GM12874 (cell line): ENCODE results near the gene CRYBG3.

Experiments used
- TF ChIP-seq, protein P1 (sequence below): IDR thresholded peaks from 2 replicates; pipeline ENCODE4 v1.5.1; 2011; ENCODE audit warnings: low read depth, mild to moderate bottlenecking, control low read depth, low read length, moderate library complexity; ENCODE audit not compliant: insufficient read depth

CRYBG3 gene

DNA sequence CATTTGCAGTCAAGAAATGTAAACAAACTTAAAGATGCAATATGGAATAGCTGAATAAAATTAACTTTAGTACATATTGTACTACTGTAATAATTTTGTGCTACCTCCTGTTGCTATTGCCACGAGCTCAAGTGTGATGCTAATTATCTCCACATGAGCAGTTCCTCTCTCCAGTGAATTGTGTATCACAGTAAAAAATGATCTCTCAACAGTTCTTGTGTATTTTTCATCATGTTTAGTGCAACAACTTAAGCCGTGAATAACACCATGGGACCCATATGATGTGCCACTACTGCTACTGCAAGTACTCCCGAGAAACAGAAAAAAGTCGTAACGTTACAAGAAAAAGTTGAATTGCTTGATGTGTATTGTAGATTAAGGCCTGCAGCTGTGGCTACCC is 138.1 kb downstream of the CRYBG3 start:
- TF ChIP-seq, protein P1, sequence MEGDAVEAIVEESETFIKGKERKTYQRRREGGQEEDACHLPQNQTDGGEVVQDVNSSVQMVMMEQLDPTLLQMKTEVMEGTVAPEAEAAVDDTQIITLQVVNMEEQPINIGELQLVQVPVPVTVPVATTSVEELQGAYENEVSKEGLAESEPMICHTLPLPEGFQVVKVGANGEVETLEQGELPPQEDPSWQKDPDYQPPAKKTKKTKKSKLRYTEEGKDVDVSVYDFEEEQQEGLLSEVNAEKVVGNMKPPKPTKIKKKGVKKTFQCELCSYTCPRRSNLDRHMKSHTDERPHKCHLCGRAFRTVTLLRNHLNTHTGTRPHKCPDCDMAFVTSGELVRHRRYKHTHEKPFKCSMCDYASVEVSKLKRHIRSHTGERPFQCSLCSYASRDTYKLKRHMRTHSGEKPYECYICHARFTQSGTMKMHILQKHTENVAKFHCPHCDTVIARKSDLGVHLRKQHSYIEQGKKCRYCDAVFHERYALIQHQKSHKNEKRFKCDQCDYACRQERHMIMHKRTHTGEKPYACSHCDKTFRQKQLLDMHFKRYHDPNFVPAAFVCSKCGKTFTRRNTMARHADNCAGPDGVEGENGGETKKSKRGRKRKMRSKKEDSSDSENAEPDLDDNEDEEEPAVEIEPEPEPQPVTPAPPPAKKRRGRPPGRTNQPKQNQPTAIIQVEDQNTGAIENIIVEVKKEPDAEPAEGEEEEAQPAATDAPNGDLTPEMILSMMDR = no peak

DNA sequence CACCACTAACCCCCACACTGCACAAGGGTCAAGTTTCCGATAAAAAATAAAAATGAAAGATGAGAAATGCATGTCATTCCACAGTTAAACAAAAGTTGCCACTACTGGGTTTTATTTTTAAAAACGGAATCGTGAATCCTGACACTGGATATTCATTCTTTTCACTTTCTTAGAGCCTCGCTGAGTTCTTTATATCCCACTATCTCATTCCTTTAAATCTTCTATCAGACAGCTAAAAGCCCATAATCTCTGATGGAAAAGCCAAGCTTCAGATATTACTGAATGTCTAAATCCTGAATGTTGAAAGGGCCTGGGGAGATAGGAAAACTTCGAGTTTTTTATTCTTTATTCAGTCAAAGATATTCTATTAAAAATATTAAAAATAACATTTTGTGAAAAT is 138.7 kb downstream of the CRYBG3 start:
- TF ChIP-seq, protein P1 = no peak

DNA sequence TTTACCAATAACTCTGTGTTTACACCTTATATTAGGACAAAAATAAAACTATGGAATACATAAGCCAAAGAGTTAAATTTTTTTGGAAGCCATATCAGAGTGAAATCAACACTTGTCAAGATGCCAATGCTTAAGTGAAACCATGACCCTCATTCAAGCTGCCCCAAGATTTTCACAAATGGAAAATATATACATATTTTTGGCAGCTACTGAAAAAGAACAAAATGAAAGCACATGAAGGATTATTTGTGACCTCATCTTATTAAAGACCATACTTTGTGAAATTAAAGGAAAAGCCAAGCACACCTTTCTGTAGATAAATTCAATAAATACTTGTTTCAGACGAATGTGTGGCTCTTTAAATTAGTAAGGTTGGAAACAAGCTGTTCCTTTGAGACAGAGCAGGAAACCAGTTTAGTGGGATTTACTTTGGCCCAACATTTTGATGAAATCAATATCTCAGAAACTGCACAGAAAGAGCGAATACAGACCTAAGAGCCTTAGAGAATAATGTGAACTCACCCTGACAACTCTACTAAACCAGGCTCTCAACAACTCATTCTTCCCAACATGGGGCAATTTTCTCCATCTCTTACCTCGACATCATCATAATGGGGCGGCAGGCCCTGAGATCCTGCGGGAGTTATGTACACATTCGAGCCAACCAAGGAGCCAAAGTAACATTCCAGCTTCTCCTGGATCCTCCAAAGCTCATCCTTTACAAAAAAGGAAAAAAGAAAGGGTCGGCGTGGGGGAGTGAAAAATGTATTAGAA is 139.4 kb downstream of the CRYBG3 start:
- TF ChIP-seq, protein P1 = no peak

DNA sequence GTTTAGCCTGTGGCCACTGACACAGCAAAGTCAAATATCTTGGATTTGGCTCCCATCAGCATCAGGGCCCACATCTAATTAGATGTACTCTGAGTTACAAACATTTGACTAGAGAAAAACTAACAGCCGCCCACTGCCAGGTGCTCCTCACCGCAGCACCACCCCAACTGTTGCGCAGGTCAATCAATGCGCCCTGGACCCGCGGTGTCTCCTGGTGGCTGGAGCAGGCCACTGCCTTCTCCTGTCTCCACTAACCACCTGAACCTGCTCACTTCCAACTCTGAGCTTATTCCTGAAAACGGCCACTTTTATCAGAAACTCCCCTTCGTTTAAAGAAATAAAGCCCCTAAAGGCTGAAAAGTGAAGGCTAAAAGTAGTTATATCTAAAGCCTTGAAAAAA is 146.2 kb downstream of the CRYBG3 start:
- TF ChIP-seq, protein P1 = no peak

DNA sequence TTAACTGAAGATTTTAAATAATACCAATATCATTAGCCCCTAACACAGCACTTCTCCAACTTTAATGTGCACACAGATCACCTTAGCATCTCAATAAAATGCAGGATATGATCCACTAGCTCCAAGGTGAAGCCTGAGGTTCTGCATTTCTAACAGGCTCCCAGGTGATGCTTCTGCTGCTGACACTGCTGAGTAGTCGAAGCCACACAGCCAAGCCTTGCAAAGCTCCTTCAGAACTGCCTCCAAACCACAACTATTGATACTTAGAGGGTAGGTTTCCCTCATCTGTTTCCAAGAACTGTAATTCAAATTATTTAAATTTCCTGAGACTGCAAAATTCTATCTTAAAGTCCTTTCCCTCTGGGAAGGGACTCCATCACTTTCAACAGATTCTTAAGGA is 146.6 kb downstream of the CRYBG3 start:
- TF ChIP-seq, protein P1 = no peak

DNA sequence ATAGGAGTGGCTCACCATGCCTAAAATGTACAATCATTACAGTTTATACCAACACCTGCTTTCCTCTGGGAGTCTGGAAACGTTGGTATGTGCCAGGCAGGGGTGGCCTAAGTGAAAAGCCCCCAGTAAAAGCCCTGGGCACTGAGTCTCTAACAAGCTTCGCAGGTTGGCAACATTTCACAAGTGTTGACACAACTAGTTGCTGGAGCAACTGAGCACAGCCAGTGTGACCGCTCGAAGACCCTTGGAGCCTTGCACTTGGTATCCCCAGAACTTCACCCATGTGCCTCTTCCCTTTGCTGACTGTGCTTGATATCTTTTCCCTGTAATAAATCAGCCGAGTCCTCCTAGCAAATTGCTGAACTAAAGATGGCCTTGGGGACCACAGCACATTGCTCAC is 147.7 kb downstream of the CRYBG3 start:
- TF ChIP-seq, protein P1 = no peak

DNA sequence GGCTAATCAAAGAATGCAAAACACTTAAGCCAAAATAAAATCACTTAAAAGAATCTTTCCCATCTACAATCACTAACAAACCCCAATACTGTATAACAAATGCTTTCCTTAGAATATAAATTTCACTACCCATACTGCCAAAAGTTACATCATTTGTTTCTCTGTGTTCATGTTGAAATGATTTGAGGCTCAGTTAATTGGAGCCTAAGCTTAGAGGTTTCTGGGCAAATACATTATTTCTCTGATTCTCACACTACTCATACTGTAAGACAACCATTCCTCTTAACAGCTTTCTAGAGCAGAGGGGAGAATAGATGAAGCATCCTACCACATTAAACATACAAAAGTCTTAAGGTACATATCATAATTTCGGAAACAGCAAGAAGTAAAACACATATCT is 148.3 kb downstream of the CRYBG3 start:
- TF ChIP-seq, protein P1 = no peak
